CD4-positive, alpha-beta T cell (primary cell): ENCODE data around the gene CLEC2D. TPM values are rescaled to one million over a fixed set of nuclear protein-coding genes. Genes with fewer than 3 reads are reported as not detected.

Experiments used
- ATAC-seq: fragments of 200-7000 bp; cut with Tn5 transposase; one replicate; pipeline ENCODE4 v1.10.0; 2022; ENCODE audit warnings: mild to moderate bottlenecking; ENCODE audit not compliant: poor library complexity
- CTCF ChIA-PET: fragments of 350-600 bp; sonication (Branson Sonifier 250); formaldehyde crosslinking; loops from one replicate; lab custom pipeline; 2021; ENCODE audit warnings: antibody characterized with exemption, inconsistent platforms; lab: Charles Lee
- POLR2A ChIA-PET: fragments of 350-600 bp; sonication (Branson Sonifier 250); formaldehyde crosslinking; loops from one replicate; lab custom pipeline; 2021; ENCODE audit warnings: antibody characterized with exemption, inconsistent platforms; lab: Charles Lee
- DNase-seq, 14 experiments: peaks; one replicate each; pipeline ENCODE4 v3.0.0-alpha.2; 2013 to 2020; ENCODE audit warnings: mixed read lengths in 2 of 14
- H3K27ac ChIP-seq, 2 donors: one replicate each; pipeline versions ENCODE4 v1.5.1 to v1.7.0; 2013; ENCODE audit warnings: low read length in 2 of 2, low read depth in 1 of 2, mild to moderate bottlenecking in 1 of 2
- H3K27me3 ChIP-seq, 2 experiments: 1 replicate in 1 of 2; 2 replicates in 1 of 2; pipeline versions ENCODE4 v1.6.1 to v1.7.0; 2013; ENCODE audit warnings: low read length in 2 of 2, control low read depth in 1 of 2, mild to moderate bottlenecking in 1 of 2, moderate library complexity in 1 of 2; ENCODE audit not compliant: insufficient read depth in 2 of 2, control insufficient read depth in 1 of 2
- H3K36me3 ChIP-seq: one replicate; pipeline ENCODE4 v1.6.1; 2013; ENCODE audit warnings: low read length, control low read depth; ENCODE audit not compliant: insufficient read depth
- H3K4me1 ChIP-seq: one replicate; pipeline ENCODE4 v1.6.1; 2013; ENCODE audit warnings: low read length, control low read depth; ENCODE audit not compliant: insufficient read depth
- H3K4me3 ChIP-seq: one replicate; pipeline ENCODE4 v1.5.1; 2013; ENCODE audit warnings: mild to moderate bottlenecking, low read length, moderate library complexity
- H3K9me3 ChIP-seq, 2 experiments: 1 replicate in 1 of 2; 2 replicates in 1 of 2; pipeline versions ENCODE4 v1.6.1 to v1.7.0; 2013; ENCODE audit warnings: low read length in 2 of 2, mild to moderate bottlenecking in 2 of 2, control low read depth in 1 of 2, moderate library complexity in 1 of 2; ENCODE audit not compliant: control insufficient read depth in 1 of 2, insufficient read depth in 1 of 2
- H3K27ac Mint-ChIP-seq: one replicate; pipeline ENCODE4 v1.8.0; 2020; ENCODE audit warnings: mixed read lengths
- H3K27me3 Mint-ChIP-seq: one replicate; pipeline ENCODE4 v1.8.0; 2021; ENCODE audit warnings: mixed read lengths
- H3K36me3 Mint-ChIP-seq: one replicate; pipeline ENCODE4 v1.8.0; 2021; ENCODE audit warnings: low read depth, mixed read lengths
- H3K4me1 Mint-ChIP-seq: one replicate; pipeline ENCODE4 v1.8.0; 2021; ENCODE audit warnings: low read depth, mixed read lengths
- H3K4me3 Mint-ChIP-seq: one replicate; pipeline ENCODE4 v1.8.0; 2020; ENCODE audit warnings: mild to moderate bottlenecking, mixed read lengths
- H3K9me3 Mint-ChIP-seq: one replicate; pipeline ENCODE4 v1.8.0; 2020; ENCODE audit warnings: mixed read lengths
- CTCF ChIP-seq: fragments of 200-600 bp; IDR thresholded peaks from one replicate; pipeline ENCODE4 v1.8.0; 2022; ENCODE audit warnings: antibody characterized with exemption, mild to moderate bottlenecking
- intact Hi-C, 2 experiments: fragments of 100-400 bp; cut with DNase I in 1 of 2; cut with micrococcal nuclease in 1 of 2; formaldehyde crosslinking; loops; one replicate each; pipeline versions ENCODE4 v1.15.1 to v1.9.0; 2023 to 2025; cut with DNase I, micrococcal nuclease
- total RNA-seq, 174 experiments: library from RNA in 2 of 174; stranded (reverse) in 2 of 174; gene quantifications; one replicate each; pipeline ENCODE4 v1.2.3 and lab custom pipeline; 2021 to 2026

The CLEC2D gene
- total RNA-seq, 2 experiments from 2014 or later: 121 to 122 TPM

- H3K36me3 ChIP-seq: no peaks in the 10 kb centered on the region
- no peaks in the 10 kb centered on the region for H3K4me1 ChIP-seq
- H3K4me3 ChIP-seq: no peak overlapping the region
- no peaks in the 10 kb centered on the region for H3K9me3 Mint-ChIP-seq
- no peak for TF ChIP-seq CTCF
- no peak overlapping the region for H3K27ac ChIP-seq
- POLR2A ChIA-PET: interaction anchor here (3.3 kb wide), 1 partner anchor 12 kb away, joined by 16 read pairs; no protein-coding TSS in a partner anchor
- H3K36me3 Mint-ChIP-seq: no peaks in the 10 kb centered on the region
- ATAC-seq (no peak), DNase-seq (no peak)
- no peaks in the 10 kb centered on the region for H3K27me3 ChIP-seq
- no peak overlapping the region for H3K27ac Mint-ChIP-seq
- intact Hi-C loops: loop anchor here in 1 of 2 experiments (2.0 kb wide), 1 partner anchor 16 kb away; no protein-coding TSS in a partner anchor
- CTCF ChIA-PET: interaction anchor here (1.0 to 1.3 kb wide), 2 partner anchors 12 to 69 kb away, joined by 3 read pairs; no protein-coding TSS in a partner anchor
- H3K4me1 Mint-ChIP-seq: peaks cover 19% of the 10 kb centered on the region
- H3K9me3 ChIP-seq: peaks cover 0 to 3% of the 10 kb centered on the region in 2 experiments
- H3K27me3 Mint-ChIP-seq: no peaks in the 10 kb centered on the region
- no peak overlapping the region for H3K4me3 Mint-ChIP-seq
Measured at GRCh38 chr12:9730591-9730990, 61.1 kb downstream of the CLEC2D start.

GRCh38 chr12:9731393-9731792 is 61.9 kb downstream of the CLEC2D start:
- peak in 1 of 14 experiments; percentile 30 for DNase-seq
- H3K4me3 ChIP-seq: peak overlapping the region; percentile 31
- H3K27ac ChIP-seq: no peak overlapping the region
- peak overlapping the region; percentile 35 for H3K27ac Mint-ChIP-seq
- H3K4me1 Mint-ChIP-seq: peaks cover 23% of the 10 kb centered on the region
- intact Hi-C loops: loop anchor here in 1 of 2 experiments (2.0 kb wide), 1 partner anchor 17 kb away; no protein-coding TSS in a partner anchor
- no peak for TF ChIP-seq CTCF
- H3K36me3 Mint-ChIP-seq: no peaks in the 10 kb centered on the region
- H3K36me3 ChIP-seq: no peaks in the 10 kb centered on the region
- peaks cover 0 to 3% of the 10 kb centered on the region in 2 experiments for H3K9me3 ChIP-seq
- ATAC-seq: no peak
- no peaks in the 10 kb centered on the region for H3K27me3 Mint-ChIP-seq
- no peaks in the 10 kb centered on the region for H3K27me3 ChIP-seq
- no peaks in the 10 kb centered on the region for H3K9me3 Mint-ChIP-seq
- CTCF ChIA-PET: no interaction called here
- no peaks in the 10 kb centered on the region for H3K4me1 ChIP-seq
- POLR2A ChIA-PET: interaction anchor here (3.3 kb wide), 1 partner anchor 11 kb away, joined by 16 read pairs; no protein-coding TSS in a partner anchor
- peak overlapping the region; percentile 21 for H3K4me3 Mint-ChIP-seq

GRCh38 chr12:9731797-9732196 is 62.3 kb downstream of the CLEC2D start:
- H3K4me3 ChIP-seq: peak overlapping the region; percentile 31
- no peaks in the 10 kb centered on the region for H3K4me1 ChIP-seq
- H3K27ac ChIP-seq: no peak overlapping the region
- no peaks in the 10 kb centered on the region for H3K36me3 ChIP-seq
- Mint-ChIP-seq H3K27me3 (no peaks in the 10 kb centered on the region), H3K4me3 (peak overlapping the region; percentile 21), H3K36me3 (no peaks in the 10 kb centered on the region), H3K4me1 (peaks cover 27% of the 10 kb centered on the region), H3K27ac (peak overlapping the region; percentile 35), H3K9me3 (no peaks in the 10 kb centered on the region)
- peaks cover 0 to 3% of the 10 kb centered on the region in 2 experiments for H3K9me3 ChIP-seq
- peak in 1 of 14 experiments; percentile 40 for DNase-seq
- no peak for TF ChIP-seq CTCF
- ATAC-seq: no peak
- H3K27me3 ChIP-seq: no peaks in the 10 kb centered on the region
- ChIA-PET POLR2A (interaction anchor here (0.7 to 3.3 kb wide), 2 partner anchors 11 to 29 kb away, joined by 3 to 16 read pairs; partner anchors contain the start of gene CD69), CTCF (no interaction called here)
- intact Hi-C loops: loop anchor here in 1 of 2 experiments (2.0 kb wide), 1 partner anchor 17 kb away; no protein-coding TSS in a partner anchor
